Measurements from ENCODE around the gene NOL9. TPM values are rescaled to one million over a fixed set of nuclear protein-coding genes. Genes with fewer than 3 reads are reported as not detected.

NOL9 gene
- total and polyA plus RNA-seq, 10 of the 15 experiments (the other 5 are each of a cell fraction or from before 2014, with no cell fraction given): 3.9 to 35.9 (median 23.0) TPM

GRCh38 chr1:6544831-6545230, 9.5 kb downstream of the NOL9 start (continued):
- no peak for TF ChIP-seq PRDM15 (CRISPR knock-in tag; IDR thresholded peaks at IDR 0.05)
- no peak for TF ChIP-seq JUND (IDR thresholded peaks at IDR 0.05; ENCODE audit: low read depth, low read length)
- no peak for TF ChIP-seq MYB (IDR thresholded peaks at IDR 0.05; ENCODE audit: borderline replicate concordance, low read depth, low read length)
- no peak for TF ChIP-seq JUNB (IDR thresholded peaks at IDR 0.05)

- intact Hi-C loops (cut with micrococcal nuclease; ENCODE audit: unreplicated experiment): no loop called here
- SMC1A ChIA-PET (ENCODE audit: uncharacterized antibody, unreplicated experiment): interaction anchor here (1.1 kb wide), 1 partner anchor 13 kb away, joined by 3 read pairs; no protein-coding TSS in a partner anchor
- POLR2A ChIA-PET: no interaction called here
Observed at GRCh38 chr1:6538956-6539355, 15.4 kb downstream of the NOL9 start.

More at GRCh38 chr1:6538956-6539355, 15.4 kb downstream of the NOL9 start:
- Histone ChIP-seq H3K79me2 (ENCODE audit: control insufficient read depth, insufficient read depth, low read length) (no peaks in the 10 kb centered on the region), H3K36me3 (ENCODE audit: control insufficient read depth in 2 of 2, insufficient read depth in 2 of 2, low read length in 1 of 2) (peaks cover 0 to 3% of the 10 kb centered on the region in 2 experiments), H2AFZ (ENCODE audit: control insufficient read depth, low read depth, low read length) (no peak overlapping the region), H3K9ac (ENCODE audit: control insufficient read depth, insufficient read depth, low read length) (no peak overlapping the region), H4K20me1 (ENCODE audit: control insufficient read depth, insufficient read depth) (no peaks in the 10 kb centered on the region), H3K4me2 (ENCODE audit: control insufficient read depth, insufficient read depth) (no peak overlapping the region), H3K27me3 (replicated peaks in 1 of 2; ENCODE audit: control insufficient read depth in 2 of 2, insufficient read depth in 2 of 2, low read length in 1 of 2) (no peaks in the 10 kb centered on the region), H3K4me3 (no peak overlapping the region), H3K9me3 (replicated peaks; ENCODE audit: control insufficient read depth, insufficient read depth, low read length) (no peaks in the 10 kb centered on the region), H3K27ac (ENCODE audit: control insufficient read depth, insufficient read depth) (no peak overlapping the region), H3K4me1 (ENCODE audit: control insufficient read depth, insufficient read depth, low read length) (no peaks in the 10 kb centered on the region)
- ATAC-seq: no peak
- FAIRE-seq: no peak
- RAD21 ChIA-PET (ENCODE audit: unreplicated experiment): no interaction called here
- no TSS peak for BruUV-seq (replicated peaks)
- CTCF ChIA-PET: interaction anchor here (0.7 to 1.2 kb wide), 3 partner anchors 15 to 17 kb away, joined by 3 to 6 read pairs (median 3); partner anchors contain the start of gene NOL9
- 63% methylated on average over 3 of the region's 3 CpGs for WGBS (ENCODE audit: insufficient coverage, insufficient replicate concordance, low lambda C conversion rate, missing lambda C conversion rate)
- TF ChIP-seq ETV6 (conservative IDR thresholded peaks at IDR 0.05 in 1 of 2, IDR thresholded peaks at IDR 0.05 in 1 of 2; ENCODE audit: borderline replicate concordance in 1 of 2, low read depth in 1 of 2) (no peak), MYC (IDR thresholded peaks at IDR 0.05; ENCODE audit: insufficient read depth, insufficient read length, insufficient replicate concordance, low read length, severe bottlenecking) (no peak), HDAC6 (IDR thresholded peaks at IDR 0.05; ENCODE audit: unreplicated experiment) (no peak)
- in situ Hi-C loops (cut with MboI): no loop called here
- DNase-seq (ENCODE audit: low read depth, low spot score): no peak
